Activated naive CD8-positive, alpha-beta T cell treated with anti-CD3 and anti-CD28 coated beads for 36 hours (primary cell): ENCODE measurements around the gene TIAL1. TPM values are rescaled to one million over a fixed set of nuclear protein-coding genes. Genes with fewer than 3 reads are reported as not detected.

ENCODE experiments used
- DNase-seq: peaks from one replicate; pipeline ENCODE4 v3.0.0; 2021
- H3K27ac Mint-ChIP-seq: one replicate; pipeline ENCODE4 v1.8.0; 2022; ENCODE audit warnings: mild to moderate bottlenecking, moderate library complexity, mixed read lengths
- H3K27me3 Mint-ChIP-seq: one replicate; pipeline ENCODE4 v1.8.0; 2022; ENCODE audit warnings: mild to moderate bottlenecking, mixed read lengths
- H3K36me3 Mint-ChIP-seq: one replicate; pipeline ENCODE4 v1.8.0; 2021; ENCODE audit warnings: mild to moderate bottlenecking, mixed read lengths
- H3K4me1 Mint-ChIP-seq: one replicate; pipeline ENCODE4 v1.8.0; 2021; ENCODE audit warnings: mixed read lengths
- H3K4me3 Mint-ChIP-seq: one replicate; pipeline ENCODE4 v1.8.0; 2022; ENCODE audit warnings: mild to moderate bottlenecking, moderate library complexity, mixed read lengths
- H3K9me3 Mint-ChIP-seq: one replicate; pipeline ENCODE4 v1.8.0; 2022; ENCODE audit warnings: mixed read lengths
- total RNA-seq, 2 experiments: library from RNA; stranded (reverse); gene quantifications; one replicate each; pipeline ENCODE4 v1.2.3, GENCODE V29; 2021

The TIAL1 gene
- total RNA-seq, 2 experiments from 2014 or later: 212 to 215 TPM

DNA sequence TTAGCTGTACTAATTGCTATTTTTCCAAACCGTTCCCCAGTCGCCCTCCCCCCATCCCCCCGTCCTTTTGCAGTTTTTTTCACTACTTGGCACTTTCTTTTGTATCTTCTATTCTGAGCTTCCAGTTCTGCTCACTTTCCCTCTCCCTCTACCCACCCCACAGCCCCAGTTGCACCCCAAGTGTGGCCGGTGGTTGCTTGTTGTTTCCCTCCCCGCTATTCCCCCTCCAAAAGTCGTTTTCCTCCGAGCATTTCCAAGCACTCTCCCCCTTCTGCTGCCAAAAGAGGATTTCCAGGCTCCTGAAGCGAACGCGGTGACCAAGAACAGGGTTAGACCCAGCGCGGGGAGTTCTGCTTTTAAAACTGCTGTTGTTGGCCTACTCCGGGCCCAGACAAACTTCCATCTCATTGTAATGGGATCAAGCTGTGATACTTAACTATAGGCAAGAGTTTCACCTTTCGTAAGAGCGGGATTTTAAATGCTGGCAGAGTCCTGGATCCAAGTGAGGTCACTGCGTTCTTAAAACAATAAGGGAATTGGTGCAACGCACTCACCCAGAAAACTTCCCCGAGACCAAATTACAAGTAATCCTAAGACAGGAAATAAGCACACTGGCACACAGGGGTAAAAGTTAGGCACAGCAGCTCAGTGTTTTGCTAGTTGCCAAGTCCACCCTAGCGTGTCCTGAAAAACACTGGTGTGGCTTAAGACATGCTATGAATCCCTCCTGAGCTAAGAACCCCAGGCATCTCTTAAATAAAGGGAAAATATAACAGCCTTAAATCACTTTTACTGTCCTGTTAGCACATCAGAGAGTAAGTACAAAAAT is 52.7 kb downstream of the TIAL1 start:
- H3K4me3 Mint-ChIP-seq: peak overlapping the region; percentile 86
- peaks cover 9% of the 10 kb centered on the region for H3K27me3 Mint-ChIP-seq
- H3K27ac Mint-ChIP-seq: peak overlapping the region; percentile 91
- peaks cover 17% of the 10 kb centered on the region for H3K4me1 Mint-ChIP-seq
- DNase-seq: no peak
- no peaks in the 10 kb centered on the region for H3K9me3 Mint-ChIP-seq
- H3K36me3 Mint-ChIP-seq: peaks cover 26% of the 10 kb centered on the region

- Mint-ChIP-seq H3K4me3 (peak overlapping the region; percentile 86), H3K27ac (peak overlapping the region; percentile 91), H3K27me3 (peaks cover 9% of the 10 kb centered on the region), H3K36me3 (peaks cover 33% of the 10 kb centered on the region), H3K9me3 (no peaks in the 10 kb centered on the region), H3K4me1 (peaks cover 26% of the 10 kb centered on the region)
- peak; percentile 73 for DNase-seq
Observed at GRCh38 chr10:119542988-119543813, 53.6 kb downstream of the TIAL1 start.

DNA sequence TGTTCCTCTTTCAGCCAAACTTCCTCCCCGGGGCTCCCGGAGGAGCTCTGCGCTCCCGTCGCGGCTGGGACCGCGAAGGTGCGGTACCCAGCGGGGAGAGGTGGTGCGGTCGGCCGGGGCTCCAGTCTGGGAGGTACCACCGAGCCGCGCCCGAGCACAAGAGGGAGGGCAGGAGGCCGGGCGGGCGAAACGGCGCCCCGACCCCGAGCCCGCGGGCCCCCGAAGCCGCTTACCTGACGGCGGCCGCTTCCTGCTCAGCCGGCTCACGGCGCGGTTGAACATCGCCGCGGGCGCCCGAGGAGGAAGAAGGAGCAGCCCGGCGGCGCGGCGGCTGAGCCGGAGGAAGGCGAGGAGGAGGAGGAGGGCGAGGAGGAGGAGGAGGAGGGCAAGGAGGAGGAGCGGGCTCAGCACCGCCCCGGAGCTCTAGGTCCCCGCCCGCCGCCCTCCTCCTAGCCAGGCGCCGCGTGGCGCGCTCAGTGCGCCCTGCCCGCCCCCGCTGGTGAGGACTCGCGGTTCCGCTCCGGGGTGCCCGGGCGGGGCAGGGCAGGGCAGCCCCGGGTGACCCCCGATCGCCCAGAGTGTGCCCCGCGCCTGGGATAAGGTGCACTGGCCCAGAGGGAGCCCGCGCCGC is 54.3 kb downstream of the TIAL1 start, which contains the start of gene RGS10:
TSS of gene RGS10 (minus strand) at position 363 of the 631 bp plus-strand sequence. CDS start at position 282, 81 bp downstream.
- H3K4me3 Mint-ChIP-seq: peak within 1 kb of the TSS; percentile 87
- H3K36me3 Mint-ChIP-seq: peaks cover 39% of the 10 kb centered on the region
- peaks cover 32% of the 10 kb centered on the region for H3K4me1 Mint-ChIP-seq
- peaks cover 3% of the 10 kb centered on the region for H3K27me3 Mint-ChIP-seq
- H3K27ac Mint-ChIP-seq: peak within 1 kb of the TSS; percentile 91
- no peaks in the 10 kb centered on the region for H3K9me3 Mint-ChIP-seq
- peak; percentile 91 for DNase-seq

- Mint-ChIP-seq H3K27ac (peak overlapping the region; percentile 90), H3K36me3 (peaks cover 45% of the 10 kb centered on the region), H3K9me3 (no peaks in the 10 kb centered on the region), H3K4me1 (peaks cover 40% of the 10 kb centered on the region), H3K27me3 (no peaks in the 10 kb centered on the region), H3K4me3 (peak overlapping the region; percentile 87)
- DNase-seq: peak; percentile 81
Observed at GRCh38 chr10:119541459-119542356, 55.1 kb downstream of the TIAL1 start.

DNA sequence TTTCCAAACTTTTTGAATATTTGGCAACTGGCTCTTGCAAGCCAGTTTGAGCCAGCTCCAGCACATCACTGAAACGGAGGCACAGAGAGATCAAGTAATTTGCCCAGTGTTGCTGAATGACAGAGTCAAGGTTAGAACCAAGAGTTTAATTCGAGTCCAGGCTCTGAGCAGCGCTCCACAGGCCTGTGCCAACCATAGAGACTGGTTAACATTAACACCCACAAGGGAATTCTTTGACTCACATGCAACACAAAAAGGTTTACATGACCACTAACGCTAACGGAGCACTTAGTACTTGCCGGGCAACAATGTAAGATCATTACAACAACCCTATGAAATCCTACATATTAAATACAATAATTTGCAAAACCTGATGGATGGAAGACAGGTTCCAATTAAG is 55.7 kb downstream of the TIAL1 start:
- H3K4me1 Mint-ChIP-seq: peaks cover 46% of the 10 kb centered on the region
- no peaks in the 10 kb centered on the region for H3K27me3 Mint-ChIP-seq
- DNase-seq: peak; percentile 24
- peaks cover 49% of the 10 kb centered on the region for H3K36me3 Mint-ChIP-seq
- no peaks in the 10 kb centered on the region for H3K9me3 Mint-ChIP-seq
- peak overlapping the region; percentile 87 for H3K4me3 Mint-ChIP-seq
- H3K27ac Mint-ChIP-seq: peak overlapping the region; percentile 90

DNA sequence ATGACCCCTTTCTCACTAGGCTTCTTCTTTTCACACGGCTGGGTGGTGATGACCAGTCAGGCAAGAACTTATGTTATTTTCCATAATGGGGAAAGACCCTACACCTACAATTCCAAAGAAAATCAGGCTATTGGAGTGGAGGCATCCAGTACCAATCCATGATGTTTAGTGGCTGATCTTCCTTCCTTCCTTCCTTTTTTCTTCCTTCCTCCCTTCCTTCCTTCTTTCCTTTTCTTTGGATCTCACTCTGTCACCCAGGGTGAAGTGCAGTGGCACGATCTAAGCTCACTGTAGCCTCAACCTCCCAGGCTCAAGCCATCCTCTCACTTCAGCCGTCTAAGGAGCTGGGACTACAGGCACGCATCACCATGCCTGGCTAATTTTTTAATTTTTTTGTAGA is 56.7 kb downstream of the TIAL1 start:
- H3K4me3 Mint-ChIP-seq: peak overlapping the region; percentile 87
- H3K27me3 Mint-ChIP-seq: no peaks in the 10 kb centered on the region
- peak overlapping the region; percentile 90 for H3K27ac Mint-ChIP-seq
- no peaks in the 10 kb centered on the region for H3K9me3 Mint-ChIP-seq
- peaks cover 56% of the 10 kb centered on the region for H3K4me1 Mint-ChIP-seq
- DNase-seq: no peak
- H3K36me3 Mint-ChIP-seq: peaks cover 59% of the 10 kb centered on the region

DNA sequence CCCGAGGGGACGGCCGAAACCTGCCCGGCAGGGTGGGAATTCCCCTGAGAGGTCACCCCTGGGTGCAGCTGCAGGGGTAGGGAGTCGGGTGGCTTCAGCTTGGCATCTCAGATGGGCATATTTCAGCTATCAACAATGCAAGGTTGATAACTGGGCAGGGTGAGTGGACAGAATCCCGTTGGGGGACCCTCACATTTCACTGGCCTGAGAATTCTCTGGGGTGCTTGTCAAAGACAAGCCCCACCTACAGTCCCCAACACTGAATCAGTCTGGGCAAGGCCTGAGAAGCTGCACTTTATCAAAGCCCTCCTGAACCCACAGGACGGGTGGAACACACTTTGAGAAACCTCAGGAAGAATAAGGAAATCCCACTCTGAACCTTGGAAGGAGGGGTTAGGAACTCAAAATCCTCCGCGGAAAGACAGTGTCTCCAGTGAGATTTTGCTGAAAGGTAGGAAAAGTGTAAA is 57.4 kb downstream of the TIAL1 start:
- Mint-ChIP-seq H3K4me1 (peaks cover 61% of the 10 kb centered on the region), H3K4me3 (peak overlapping the region; percentile 87), H3K36me3 (peaks cover 63% of the 10 kb centered on the region), H3K9me3 (no peaks in the 10 kb centered on the region), H3K27me3 (no peaks in the 10 kb centered on the region), H3K27ac (peak overlapping the region; percentile 90)
- peak; percentile 51 for DNase-seq

DNA sequence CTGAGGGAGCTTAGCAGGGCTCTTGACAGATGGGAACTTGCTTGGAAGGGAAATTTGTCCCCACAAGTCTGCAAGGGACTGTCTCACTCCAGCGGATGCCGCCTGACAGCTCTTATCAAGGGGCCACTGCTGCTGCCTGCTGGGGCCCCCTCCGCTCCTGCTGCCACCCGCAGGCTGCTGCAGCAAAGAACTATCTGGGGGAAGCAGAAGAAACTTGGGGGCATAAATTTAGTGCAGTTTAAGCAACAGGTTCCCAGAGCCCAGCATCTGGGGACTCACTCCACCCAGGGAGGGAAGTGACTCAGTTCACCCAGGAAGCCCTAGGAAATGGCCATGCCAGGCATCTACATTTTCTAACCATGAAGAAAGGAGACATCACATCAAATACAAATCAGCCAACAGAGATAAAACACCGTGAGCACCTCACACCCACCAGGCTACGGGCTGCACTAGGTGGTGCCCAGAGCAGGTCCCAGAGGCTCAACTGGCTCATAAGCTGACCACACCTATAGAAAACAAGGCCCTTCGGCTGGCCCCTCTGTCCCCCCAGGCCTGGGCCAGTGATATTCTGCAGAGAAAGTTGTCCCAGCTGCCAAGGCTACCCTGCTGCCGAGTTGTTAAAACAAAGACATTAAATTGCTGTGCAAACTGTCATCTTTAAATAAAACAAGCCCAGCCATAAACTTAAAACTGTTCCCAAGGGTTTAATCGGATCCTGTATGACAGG is 58.0 kb downstream of the TIAL1 start:
- Mint-ChIP-seq H3K9me3 (no peaks in the 10 kb centered on the region), H3K27me3 (no peaks in the 10 kb centered on the region), H3K27ac (peak overlapping the region; percentile 90), H3K4me3 (peak overlapping the region; percentile 87), H3K36me3 (peaks cover 68% of the 10 kb centered on the region), H3K4me1 (peaks cover 59% of the 10 kb centered on the region)
- DNase-seq: peak; percentile 70

GRCh38 chr10:119537953-119538630 is 58.7 kb downstream of the TIAL1 start:
- peak overlapping the region; percentile 87 for H3K4me3 Mint-ChIP-seq
- H3K4me1 Mint-ChIP-seq: peaks cover 61% of the 10 kb centered on the region
- H3K27me3 Mint-ChIP-seq: no peaks in the 10 kb centered on the region
- H3K9me3 Mint-ChIP-seq: no peaks in the 10 kb centered on the region
- peaks cover 73% of the 10 kb centered on the region for H3K36me3 Mint-ChIP-seq
- H3K27ac Mint-ChIP-seq: peak overlapping the region; percentile 90
- DNase-seq: no peak

GRCh38 chr10:119536508-119537025 is 60.2 kb downstream of the TIAL1 start:
- H3K27me3 Mint-ChIP-seq: no peaks in the 10 kb centered on the region
- DNase-seq: no peak
- H3K4me1 Mint-ChIP-seq: peaks cover 76% of the 10 kb centered on the region
- H3K36me3 Mint-ChIP-seq: peaks cover 83% of the 10 kb centered on the region
- H3K9me3 Mint-ChIP-seq: no peaks in the 10 kb centered on the region
- peak overlapping the region; percentile 87 for H3K4me3 Mint-ChIP-seq
- H3K27ac Mint-ChIP-seq: peak overlapping the region; percentile 90

- H3K36me3 Mint-ChIP-seq: peaks cover 82% of the 10 kb centered on the region
- no peak for DNase-seq
- peaks cover 82% of the 10 kb centered on the region for H3K4me1 Mint-ChIP-seq
- peak overlapping the region; percentile 87 for H3K4me3 Mint-ChIP-seq
- no peaks in the 10 kb centered on the region for H3K27me3 Mint-ChIP-seq
- peak overlapping the region; percentile 90 for H3K27ac Mint-ChIP-seq
- no peaks in the 10 kb centered on the region for H3K9me3 Mint-ChIP-seq
Observed at GRCh38 chr10:119535837-119536507, 60.8 kb downstream of the TIAL1 start.

DNA sequence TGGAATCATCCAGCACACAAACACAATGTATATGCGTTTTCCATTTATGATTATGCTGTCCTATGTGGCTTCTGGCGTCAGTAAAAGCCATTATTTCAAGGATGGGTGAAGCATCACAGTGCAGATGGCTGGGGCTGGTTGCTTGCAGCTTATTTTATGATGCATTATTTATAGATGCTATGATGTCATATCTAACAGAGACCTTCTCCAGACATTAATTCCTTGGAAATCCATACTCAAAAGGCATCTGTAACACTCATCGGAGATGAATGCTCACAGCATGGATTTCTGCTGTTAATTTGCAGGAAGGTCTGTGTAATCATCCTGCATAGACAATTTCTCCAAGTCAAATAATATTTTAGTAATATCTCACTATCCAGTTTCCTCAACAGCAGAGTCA is 61.5 kb downstream of the TIAL1 start:
- DNase-seq: no peak

More for the DNA sequence above, 61.5 kb downstream of the TIAL1 start:
- Mint-ChIP-seq H3K4me1 (peaks cover 85% of the 10 kb centered on the region), H3K36me3 (peaks cover 76% of the 10 kb centered on the region), H3K9me3 (no peaks in the 10 kb centered on the region), H3K4me3 (peak overlapping the region; percentile 87), H3K27ac (peak overlapping the region; percentile 90), H3K27me3 (no peaks in the 10 kb centered on the region)
